Activated CD4-positive, CD25-positive, alpha-beta regulatory T cell treated with anti-CD3 and anti-CD28 coated beads, Interleukin-2, amount 50 U/mL, for 24 hours (primary cell): ENCODE data around the gene GRAMD1B.
A peak's percentile ranks its signal among the peaks of the same experiment; 100 is the strongest.

Experiments used
- ATAC-seq, 2 donors: fragments of 150-1000 bp; cut with Tn5 transposase; one replicate each; pipeline ENCODE4 v1.10.0; 2021; ENCODE audit warnings: mild to moderate bottlenecking in 1 of 2, moderate library complexity in 1 of 2

Gene GRAMD1B

DNA sequence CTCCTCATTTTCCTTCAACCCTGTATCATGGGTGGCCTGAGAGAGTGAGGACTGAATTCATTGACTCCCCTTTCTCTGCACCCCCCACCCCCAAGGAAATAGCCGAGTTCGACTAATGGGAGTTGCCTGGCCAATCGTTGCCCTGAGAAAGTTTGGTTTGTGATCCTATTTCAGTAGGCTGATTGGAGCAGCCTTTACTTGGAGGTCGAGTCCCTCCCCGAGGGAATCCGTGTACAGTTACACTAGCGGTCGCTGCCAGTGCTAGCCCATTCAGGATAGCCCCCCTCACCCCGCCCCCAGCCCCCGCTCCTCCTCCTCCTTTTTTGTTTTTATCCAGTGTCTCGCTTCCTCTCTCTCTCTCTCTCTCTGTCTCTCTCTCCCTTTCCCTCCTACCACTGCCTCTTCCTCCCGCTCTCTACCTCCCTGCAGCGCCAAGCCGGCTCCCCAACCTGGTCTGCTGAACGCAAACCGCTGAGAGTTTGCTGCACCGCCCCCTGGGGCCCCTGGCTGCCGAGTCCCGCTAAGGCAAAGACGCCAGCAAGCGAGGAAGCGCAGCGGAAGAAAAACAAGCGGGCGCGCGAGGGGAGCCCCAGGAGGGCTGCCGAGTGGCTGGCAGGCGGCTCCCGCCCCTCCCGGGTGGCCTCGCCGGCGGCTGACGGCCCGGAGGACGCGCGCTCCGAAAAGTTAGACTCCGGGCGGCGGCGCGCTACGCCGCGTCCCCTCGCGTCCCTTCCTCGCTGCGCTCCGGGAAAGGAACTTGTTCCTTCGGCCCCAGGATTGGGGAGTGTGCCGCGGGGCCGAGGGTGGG is at the start of gene GRAMD1B:
Gene GRAMD1B, plus strand, starts transcription at position 357 of the 808 bp plus-strand sequence. CDS start 524 bp downstream, outside the sequence.
- peak; percentile 66 to 72 for ATAC-seq

GRCh38 chr11:123381149-123381548 is 48.9 kb upstream of the GRAMD1B start:
- ATAC-seq = no peak

DNA sequence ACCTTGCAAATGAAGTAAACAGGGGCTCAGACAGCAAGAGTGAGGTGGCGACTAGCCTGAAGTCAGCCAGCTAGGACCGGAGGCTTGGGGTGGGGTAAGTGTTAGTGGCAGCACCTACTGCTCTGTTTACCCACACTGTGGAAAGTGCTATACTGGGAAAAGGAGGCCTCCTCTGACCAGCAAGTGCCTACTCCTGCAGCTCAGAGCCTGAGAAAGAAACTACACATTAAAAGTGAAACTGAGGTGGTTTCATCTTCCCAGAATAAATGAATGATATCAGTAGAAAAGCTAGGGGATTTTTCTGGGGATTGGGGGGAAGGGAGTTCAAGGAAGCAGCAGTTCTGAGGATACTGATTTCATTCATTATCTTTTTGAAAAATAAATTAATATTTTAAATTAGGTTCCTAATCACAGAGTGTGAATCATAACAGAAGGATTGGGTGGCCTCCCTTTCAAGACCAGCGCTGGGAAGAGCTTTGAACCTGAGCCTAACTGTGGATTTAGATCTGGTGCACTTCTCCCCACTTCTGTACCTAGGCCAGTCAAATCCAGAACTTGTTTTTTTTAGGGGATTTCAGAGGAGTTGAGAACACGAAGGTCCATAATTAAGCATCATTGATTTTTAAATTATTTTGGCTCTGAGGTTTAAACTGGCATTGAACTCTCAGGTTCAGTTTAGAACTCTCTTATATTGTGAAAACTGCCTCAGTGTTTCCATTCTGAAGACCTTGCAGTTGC is 48.1 kb upstream of the GRAMD1B start:
- ATAC-seq = peak; percentile 80 to 85

GRCh38 chr11:123382555-123383074 is 47.5 kb upstream of the GRAMD1B start:
- no peak for ATAC-seq

DNA sequence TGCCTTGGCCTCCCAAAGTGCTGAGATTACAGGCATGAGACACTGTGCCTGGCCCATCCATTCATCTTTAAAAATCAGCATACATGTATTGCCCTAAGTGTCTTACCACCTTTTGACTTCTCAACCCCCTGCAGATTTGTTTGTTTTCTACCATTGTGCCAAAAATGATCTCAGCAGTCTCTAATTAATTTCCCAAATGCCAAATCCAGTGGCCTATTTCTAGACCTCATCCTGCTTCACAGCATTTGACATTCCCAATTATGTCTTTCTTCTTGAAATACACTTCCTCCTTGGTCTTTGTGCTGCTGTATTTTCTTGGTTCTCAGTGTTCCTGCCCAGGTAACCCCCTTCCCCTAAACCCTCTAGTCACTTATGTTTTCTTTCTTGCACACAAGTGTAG is 46.0 kb upstream of the GRAMD1B start:
- ATAC-seq = no peak

DNA sequence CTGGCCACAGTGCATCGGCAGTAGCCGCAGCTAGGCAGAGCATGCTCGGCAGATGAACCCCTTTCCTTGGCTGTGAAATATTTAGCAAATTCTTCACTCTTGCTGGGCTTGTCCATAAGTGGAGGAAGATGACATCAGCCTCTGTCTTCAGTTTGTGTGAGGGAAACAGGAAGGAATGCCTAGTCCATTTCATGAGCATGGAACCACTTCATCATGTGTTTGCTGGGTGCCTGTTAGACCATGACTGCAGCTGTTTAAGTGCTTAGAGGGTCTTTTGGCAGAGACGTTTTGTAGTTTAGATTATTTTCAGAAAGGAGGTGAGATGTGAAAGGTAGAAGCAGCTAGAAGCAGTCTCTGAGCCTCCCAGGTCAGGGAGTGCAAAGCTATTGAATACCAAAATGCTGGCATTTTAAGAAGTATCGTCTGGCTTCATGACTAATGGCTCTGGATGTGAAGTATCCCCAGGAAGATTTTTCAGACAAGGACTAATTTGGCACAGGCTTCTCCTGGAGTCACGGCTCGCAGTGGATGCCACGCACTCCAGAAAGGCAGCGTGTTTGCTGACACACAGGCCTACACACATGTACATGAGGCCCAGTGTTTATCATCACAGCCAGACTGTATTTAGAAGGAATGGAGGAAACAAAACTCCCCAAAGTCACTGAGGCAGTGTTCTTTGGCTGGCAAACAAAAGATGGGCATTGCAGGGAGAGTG is 43.1 kb upstream of the GRAMD1B start:
- ATAC-seq = no peak

DNA sequence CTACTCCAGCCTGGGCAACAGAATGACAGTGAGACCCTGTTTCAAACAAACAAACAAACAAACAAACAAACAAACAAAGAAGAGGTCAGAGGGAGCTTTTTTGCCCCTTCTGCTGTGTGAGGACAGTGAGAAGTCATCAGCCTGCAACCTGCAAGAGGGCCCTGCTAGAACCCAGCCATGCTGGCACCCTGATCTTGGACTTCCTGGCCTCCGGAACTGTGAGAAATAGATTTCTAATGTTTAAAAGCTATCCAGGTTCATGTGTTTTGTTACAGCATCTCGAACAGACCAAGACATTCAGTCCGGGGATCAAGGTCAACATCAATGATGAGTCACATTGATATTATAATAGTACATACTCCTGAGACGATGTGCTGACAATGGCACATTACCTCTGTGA is 41.4 kb upstream of the GRAMD1B start:
- ATAC-seq = no peak

GRCh38 chr11:123390146-123390545 is 39.9 kb upstream of the GRAMD1B start:
- no peak for ATAC-seq

DNA sequence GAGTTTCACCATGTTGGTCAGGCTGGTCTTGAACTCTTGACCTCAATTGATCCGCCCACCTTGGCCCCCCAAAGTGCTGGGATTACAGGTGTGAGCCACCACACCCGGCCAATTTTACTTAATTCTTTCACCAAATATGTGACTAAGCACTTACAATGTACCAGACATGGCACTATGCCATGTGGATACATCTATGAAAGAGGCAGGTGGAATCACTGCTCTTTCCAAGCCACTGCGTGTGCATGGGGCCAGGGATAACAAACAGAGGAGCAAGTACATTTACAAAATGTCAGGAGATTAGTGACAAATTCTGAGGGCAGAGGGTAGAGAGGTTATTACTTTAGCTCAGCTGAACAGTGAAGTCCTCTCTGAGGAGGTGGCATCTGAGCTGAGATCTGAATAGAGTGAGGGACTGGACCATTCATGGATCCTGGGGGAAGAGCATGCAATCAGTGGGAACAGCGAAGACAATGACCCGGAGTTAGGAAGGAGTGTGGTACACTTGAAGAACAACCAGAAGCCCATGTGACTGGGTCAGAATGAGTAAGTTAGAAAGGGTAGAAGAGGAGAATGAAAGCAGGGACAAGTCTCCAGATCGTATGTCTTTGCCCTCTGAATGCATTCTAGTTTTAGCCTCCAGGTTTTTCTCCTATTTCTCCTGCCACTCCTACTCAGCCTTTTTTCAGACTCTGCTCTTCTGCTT is 38.3 kb upstream of the GRAMD1B start:
- ATAC-seq = no peak

GRCh38 chr11:123392431-123392830 is 37.6 kb upstream of the GRAMD1B start:
- no peak for ATAC-seq

GRCh38 chr11:123392844-123393243 is 37.2 kb upstream of the GRAMD1B start:
- ATAC-seq = peak in 1 of 2 donors; percentile 33

GRCh38 chr11:123393312-123393927 is 36.6 kb upstream of the GRAMD1B start:
- ATAC-seq = no peak

GRCh38 chr11:123404676-123405075 is 25.4 kb upstream of the GRAMD1B start:
- no peak for ATAC-seq

DNA sequence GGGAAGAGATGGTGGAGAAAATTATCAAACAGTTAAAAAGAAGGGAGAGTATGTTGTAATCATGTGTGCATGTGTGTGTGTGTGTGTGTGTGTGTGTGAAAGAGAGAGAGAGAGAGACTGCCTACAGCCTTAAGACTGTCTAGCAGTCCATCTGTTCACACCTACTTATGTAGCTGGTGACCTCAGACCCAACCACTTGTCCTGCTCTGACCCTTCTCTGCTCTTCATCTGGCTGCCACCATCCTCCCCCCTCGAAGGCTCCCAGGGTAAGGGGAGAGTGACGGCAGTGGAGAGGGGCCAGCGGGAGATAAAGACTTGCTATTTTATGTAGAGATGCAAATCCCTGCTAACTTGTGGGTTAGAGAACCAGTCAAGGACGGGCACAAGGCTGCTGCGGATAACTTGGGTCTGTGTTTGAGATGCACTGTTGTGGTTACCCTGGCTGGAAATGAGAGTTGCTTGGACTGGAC is 24.9 kb upstream of the GRAMD1B start:
- ATAC-seq = no peak

- ATAC-seq = no peak
Observed at GRCh38 chr11:123406441-123407129, 23.5 kb upstream of the GRAMD1B start.

DNA sequence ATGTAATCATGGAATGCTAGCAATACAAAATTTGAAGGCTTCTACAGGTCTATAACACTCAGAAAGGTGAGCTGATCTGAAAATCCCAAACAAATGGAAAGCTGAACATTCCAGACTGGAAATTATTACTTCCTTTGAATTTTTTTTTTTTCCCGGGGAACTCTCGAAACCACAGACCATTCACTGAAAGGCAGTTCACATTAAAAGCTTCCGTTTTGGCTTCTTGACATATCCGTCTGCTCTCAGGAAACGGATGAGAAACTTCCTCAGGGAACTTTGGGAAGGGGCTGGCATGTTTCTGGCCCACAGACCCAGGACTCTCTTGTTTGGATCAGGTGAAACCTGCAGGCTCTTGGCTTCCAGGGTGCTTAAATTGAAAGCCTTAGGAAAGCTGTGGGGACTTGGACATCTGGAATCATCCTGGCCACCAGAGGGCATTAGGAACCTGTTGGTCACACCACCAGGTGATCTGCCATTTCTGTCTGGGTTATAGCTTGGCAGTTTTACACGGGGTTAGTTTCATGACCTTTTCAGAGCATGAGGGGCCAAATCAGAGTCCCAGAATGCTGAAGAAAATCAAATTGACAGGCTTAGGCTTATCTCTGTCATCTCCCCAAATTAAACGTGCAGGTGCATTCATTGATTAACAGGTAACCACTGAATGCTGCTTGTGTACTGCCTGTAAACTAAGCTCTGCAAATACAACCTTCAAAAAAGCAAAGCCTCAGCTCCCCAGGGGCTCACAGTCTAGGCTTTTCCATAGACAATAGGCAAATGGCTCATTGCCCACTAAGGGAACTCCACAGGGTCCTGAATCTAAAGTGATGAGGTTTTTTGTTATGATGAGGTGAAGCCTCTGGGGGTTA is 22.7 kb upstream of the GRAMD1B start:
- ATAC-seq = peak; percentile 51 to 60

- ATAC-seq = no peak
Observed at GRCh38 chr11:123407996-123408597, 22.0 kb upstream of the GRAMD1B start.

GRCh38 chr11:123408619-123409455 is 21.2 kb upstream of the GRAMD1B start:
- no peak for ATAC-seq
